WERI-Rb-1 (cell line): Measurements from ENCODE around the gene DNAAF1.

Experiments
- DNase-seq: peaks from one replicate; pipeline ENCODE4 v3.0.0-alpha.2; 2020
- H3K27ac ChIP-seq: fragments of 250-450 bp; sonication (Bioruptor Pico); 2 replicates; pipeline ENCODE4 v1.5.1; 2020; ENCODE audit warnings: mild to moderate bottlenecking, moderate library complexity
- H3K27me3 ChIP-seq: fragments of 250-450 bp; sonication (Bioruptor Pico); 2 replicates; pipeline ENCODE4 v1.5.1; 2021; ENCODE audit warnings: mild to moderate bottlenecking, low read depth, moderate library complexity; ENCODE audit not compliant: insufficient read depth, severe bottlenecking
- H3K36me3 ChIP-seq: fragments of 250-450 bp; sonication (Bioruptor Pico); 2 replicates; pipeline ENCODE4 v1.5.1; 2020; ENCODE audit warnings: mild to moderate bottlenecking, moderate library complexity
- H3K4me3 ChIP-seq: 2 replicates; pipeline ENCODE4 v1.5.1; 2011; ENCODE audit warnings: low read depth, mild to moderate bottlenecking, control low read depth, low read length
- H3K9me3 ChIP-seq: fragments of 250-450 bp; sonication (Bioruptor Pico); 2 replicates; pipeline ENCODE4 v1.5.1; 2021; ENCODE audit warnings: mild to moderate bottlenecking, moderate library complexity; ENCODE audit not compliant: severe bottlenecking
- CTCF ChIP-seq: IDR thresholded peaks from 2 replicates; pipeline ENCODE4 v1.5.1; 2011; ENCODE audit warnings: low read depth, mild to moderate bottlenecking, control low read depth, inconsistent platforms, low read length

DNAAF1 gene

GRCh38 chr16:84225571-84225970 is 80.5 kb downstream of the DNAAF1 start:
- H3K27me3 ChIP-seq, result no peaks in the 10 kb centered on the region

DNA sequence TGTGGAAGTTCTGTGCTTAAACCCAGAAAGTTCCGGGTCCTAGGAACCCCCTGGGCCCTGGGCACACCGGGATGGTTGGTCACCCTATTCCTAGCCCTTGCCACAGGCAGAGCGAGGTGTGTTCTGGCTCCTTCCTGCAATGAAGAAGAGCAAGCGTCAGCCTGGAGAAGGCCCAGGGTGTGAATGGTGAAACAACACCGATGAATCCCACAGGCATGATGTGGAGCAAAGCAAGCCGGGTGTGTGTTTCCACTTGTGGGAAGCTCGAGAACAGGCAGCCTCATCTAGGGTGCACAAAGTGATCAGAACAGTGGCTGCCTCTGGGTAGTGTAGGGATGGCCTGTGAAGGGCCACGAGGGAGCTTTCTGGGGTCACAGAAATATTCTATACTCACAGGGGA is 80.9 kb downstream of the DNAAF1 start:
- DNase-seq, result no peak
- H3K36me3 ChIP-seq, result no peaks in the 10 kb centered on the region
- no peak for TF ChIP-seq CTCF

More at GRCh38 chr16:84225571-84225970, 80.5 kb downstream of the DNAAF1 start:
- DNase-seq, result no peak
- no peak for TF ChIP-seq CTCF
- H3K9me3 ChIP-seq, result no peaks in the 10 kb centered on the region
- no peaks in the 10 kb centered on the region for H3K36me3 ChIP-seq
- H3K27ac ChIP-seq, result no peak overlapping the region
- H3K4me3 ChIP-seq, result no peak overlapping the region

More for the DNA sequence above, 80.9 kb downstream of the DNAAF1 start:
- Histone ChIP-seq H3K4me3 (no peak overlapping the region), H3K27me3 (no peaks in the 10 kb centered on the region), H3K9me3 (no peaks in the 10 kb centered on the region), H3K27ac (no peak overlapping the region)
